ENCODE results near the gene BTF3.

Gene BTF3

GRCh38 chr5:73525606-73526203, 27.5 kb downstream of the BTF3 start:
- DNase-seq, result no peak

- DNase-seq, result no peak
Measured at GRCh38 chr5:73528248-73528647, 30.0 kb downstream of the BTF3 start.

- no peak for DNase-seq
Measured at GRCh38 chr5:73529081-73529480, 30.8 kb downstream of the BTF3 start.

- DNase-seq, result no peak
Measured at GRCh38 chr5:73531356-73531755, 33.1 kb downstream of the BTF3 start.

- no peak for DNase-seq
Measured at GRCh38 chr5:73532195-73532594, 34.0 kb downstream of the BTF3 start.

- no peak for DNase-seq
Measured at GRCh38 chr5:73534011-73534644, 35.9 kb downstream of the BTF3 start.

- DNase-seq, result no peak
Measured at GRCh38 chr5:73534971-73535370, 36.7 kb downstream of the BTF3 start.

- DNase-seq, result no peak
Measured at GRCh38 chr5:73539730-73540129, 41.5 kb downstream of the BTF3 start.

- no peak for DNase-seq
Measured at GRCh38 chr5:73540192-73540591, 42.0 kb downstream of the BTF3 start.

- DNase-seq, result no peak
Measured at GRCh38 chr5:73542020-73542419, 43.8 kb downstream of the BTF3 start.

- DNase-seq, result no peak
Measured at GRCh38 chr5:73544429-73545402, 46.5 kb downstream of the BTF3 start.

- DNase-seq, result no peak
Measured at GRCh38 chr5:73545403-73545779, 47.1 kb downstream of the BTF3 start.

- no peak for DNase-seq
Measured at GRCh38 chr5:73550016-73550415, 51.8 kb downstream of the BTF3 start.

GRCh38 chr5:73552642-73553041, 54.4 kb downstream of the BTF3 start:
- no peak for DNase-seq
